ENCODE results near the gene SCNN1G.
"Not testable (repeated sequence)": the region's sequence is repeated elsewhere in the genome, so short reads cannot be mapped to it uniquely, and the experiment has no call there.

Gene SCNN1G

GRCh38 chr16:23182679-23183542, at the start of gene SCNN1G:
TSS of gene SCNN1G (plus strand) at chr16:23182745. CDS start at chr16:23186272, 3,527 bp downstream.
- peak within 1 kb of the TSS; percentile 3 to 53 (median 32) for H3K4me3 ChIP-seq
- no peak within 1 kb of the TSS for H3K27ac ChIP-seq

- Histone ChIP-seq H3K27ac (peak overlapping the region in 16 of 21 experiments; percentile 11 to 83 (median 53)), H3K4me3 (no peak overlapping the region)
Measured at GRCh38 chr16:23132775-23133463, 49.6 kb upstream of the SCNN1G start.

GRCh38 chr16:23134274-23134673, 48.3 kb upstream of the SCNN1G start:
- Histone ChIP-seq H3K27ac (peak overlapping the region in 1 of 21 experiments; percentile 72), H3K4me3 (no peak overlapping the region)

- no peak overlapping the region for H3K27ac ChIP-seq
- no peak overlapping the region for H3K4me3 ChIP-seq
Measured at GRCh38 chr16:23137256-23137655, 45.3 kb upstream of the SCNN1G start.

GRCh38 chr16:23137818-23138217, 44.7 kb upstream of the SCNN1G start:
- no peak overlapping the region for H3K4me3 ChIP-seq
- no peak overlapping the region for H3K27ac ChIP-seq

- H3K4me3 ChIP-seq, result no peak overlapping the region
- peak overlapping the region in 1 of 21 experiments; percentile 57 for H3K27ac ChIP-seq
Measured at GRCh38 chr16:23140107-23140506, 42.4 kb upstream of the SCNN1G start.

GRCh38 chr16:23141033-23141432, 41.5 kb upstream of the SCNN1G start:
- no peak overlapping the region for H3K4me3 ChIP-seq
- H3K27ac ChIP-seq, result peak overlapping the region in 12 of 21 experiments; percentile 2 to 73 (median 56)

GRCh38 chr16:23141500-23141899, 41.0 kb upstream of the SCNN1G start:
- Histone ChIP-seq H3K27ac (peak overlapping the region in 13 of 21 experiments; percentile 2 to 73 (median 52)), H3K4me3 (no peak overlapping the region)

- H3K27ac ChIP-seq, result peak overlapping the region in 9 of 21 experiments; percentile 10 to 73 (median 60)
- no peak overlapping the region for H3K4me3 ChIP-seq
Measured at GRCh38 chr16:23141959-23142740, 40.4 kb upstream of the SCNN1G start.

- Histone ChIP-seq H3K27ac (no peak overlapping the region), H3K4me3 (no peak overlapping the region)
Measured at GRCh38 chr16:23143391-23143790, 39.2 kb upstream of the SCNN1G start.

- H3K4me3 ChIP-seq, result not testable (repeated sequence)
- peak overlapping the region in 1 of 21 experiments; percentile 71 for H3K27ac ChIP-seq
Measured at GRCh38 chr16:23144393-23144792, 38.2 kb upstream of the SCNN1G start.

GRCh38 chr16:23145186-23145585, 37.4 kb upstream of the SCNN1G start:
- peak overlapping the region in 11 of 21 experiments; percentile 1 to 89 (median 53) for H3K27ac ChIP-seq

GRCh38 chr16:23145608-23146007, 36.9 kb upstream of the SCNN1G start:
- Histone ChIP-seq H3K4me3 (no peak overlapping the region), H3K27ac (peak overlapping the region in 12 of 21 experiments; percentile 5 to 89 (median 56))

More at GRCh38 chr16:23145186-23145585, 37.4 kb upstream of the SCNN1G start:
- H3K4me3 ChIP-seq, result no peak overlapping the region

- H3K27ac ChIP-seq, result peak overlapping the region in 5 of 21 experiments; percentile 5 to 89 (median 14)
Measured at GRCh38 chr16:23146877-23147601, 35.5 kb upstream of the SCNN1G start.

GRCh38 chr16:23147666-23148065, 34.9 kb upstream of the SCNN1G start:
- H3K27ac ChIP-seq, result peak overlapping the region in 4 of 21 experiments; percentile 5 to 89 (median 8)
- H3K4me3 ChIP-seq, result peak overlapping the region in 5 of 7 experiments; percentile 63 to 88 (median 74)

More at GRCh38 chr16:23146877-23147601, 35.5 kb upstream of the SCNN1G start:
- peak overlapping the region in 4 of 7 experiments; percentile 9 to 88 (median 76) for H3K4me3 ChIP-seq

GRCh38 chr16:23148166-23148512, 34.4 kb upstream of the SCNN1G start:
- Histone ChIP-seq H3K27ac (peak overlapping the region in 19 of 21 experiments; percentile 52 to 89 (median 77)), H3K4me3 (peak overlapping the region; percentile 54 to 88 (median 74))

- peak overlapping the region; percentile 42 to 89 (median 75) for H3K27ac ChIP-seq
- peak overlapping the region; percentile 54 to 88 (median 74) for H3K4me3 ChIP-seq
Measured at GRCh38 chr16:23148513-23149266, 33.9 kb upstream of the SCNN1G start.
